ENCODE results near the gene MROH8. TPM values are rescaled to one million over a fixed set of nuclear protein-coding genes. Genes with fewer than 3 reads are reported as not detected.

The MROH8 gene
- total RNA-seq, 1 experiment from 2014 or later, result 3.3 TPM

DNA sequence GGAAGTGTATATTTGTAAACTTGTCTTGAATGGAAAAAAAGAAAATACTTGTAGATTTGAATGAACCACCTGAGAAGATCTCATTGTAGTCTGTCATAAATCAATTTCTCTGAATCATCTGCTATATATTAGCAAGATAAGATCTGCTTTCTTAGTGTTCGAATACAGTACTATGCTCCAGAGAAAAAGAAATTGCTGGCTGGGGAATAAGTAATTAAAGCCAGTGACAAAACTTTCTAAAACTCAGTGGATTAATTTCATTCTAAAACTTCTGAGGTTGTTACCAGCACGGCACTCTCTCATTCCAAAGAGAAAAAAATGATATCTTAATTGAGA is 22.4 kb upstream of the MROH8 start:
- peak overlapping the region; percentile 15; the same call in 1 of the 2 replicates for H3K4me2 ChIP-seq
- H2AFZ ChIP-seq, result no peak overlapping the region

GRCh38 chr20:37200926-37201826 is 21.8 kb upstream of the MROH8 start:
- H3F3A ChIP-seq (ENCODE audit: insufficient read depth, low read depth), result peaks cover 21% of the 10 kb centered on the region
- TF ChIP-seq, protein P1, sequence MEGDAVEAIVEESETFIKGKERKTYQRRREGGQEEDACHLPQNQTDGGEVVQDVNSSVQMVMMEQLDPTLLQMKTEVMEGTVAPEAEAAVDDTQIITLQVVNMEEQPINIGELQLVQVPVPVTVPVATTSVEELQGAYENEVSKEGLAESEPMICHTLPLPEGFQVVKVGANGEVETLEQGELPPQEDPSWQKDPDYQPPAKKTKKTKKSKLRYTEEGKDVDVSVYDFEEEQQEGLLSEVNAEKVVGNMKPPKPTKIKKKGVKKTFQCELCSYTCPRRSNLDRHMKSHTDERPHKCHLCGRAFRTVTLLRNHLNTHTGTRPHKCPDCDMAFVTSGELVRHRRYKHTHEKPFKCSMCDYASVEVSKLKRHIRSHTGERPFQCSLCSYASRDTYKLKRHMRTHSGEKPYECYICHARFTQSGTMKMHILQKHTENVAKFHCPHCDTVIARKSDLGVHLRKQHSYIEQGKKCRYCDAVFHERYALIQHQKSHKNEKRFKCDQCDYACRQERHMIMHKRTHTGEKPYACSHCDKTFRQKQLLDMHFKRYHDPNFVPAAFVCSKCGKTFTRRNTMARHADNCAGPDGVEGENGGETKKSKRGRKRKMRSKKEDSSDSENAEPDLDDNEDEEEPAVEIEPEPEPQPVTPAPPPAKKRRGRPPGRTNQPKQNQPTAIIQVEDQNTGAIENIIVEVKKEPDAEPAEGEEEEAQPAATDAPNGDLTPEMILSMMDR (conservative IDR thresholded peaks at IDR 0.05), result no peak
- TF ChIP-seq EZH2 (IDR thresholded peaks at IDR 0.05; ENCODE audit: low read depth), result no peak
- no peak overlapping the region for H2AFZ ChIP-seq
- intact Hi-C loops (cut with micrococcal nuclease; ENCODE audit: unreplicated experiment), result no loop called here
- no peak overlapping the region for H3K4me3 ChIP-seq
- H3K9me2 ChIP-seq (ENCODE audit: insufficient read depth), result no peaks in the 10 kb centered on the region
- DNase-seq, result no peak
- H3K27ac ChIP-seq, result peak overlapping the region; percentile 40
- BruUV-seq (replicated peaks), result no TSS peak
- ChIA-PET POLR2A (ENCODE audit: unreplicated experiment) (no interaction called here), CTCF (interaction anchor here (0.6 to 0.7 kb wide), 2 partner anchors 9 to 55 kb away, joined by 10 read pairs; no protein-coding TSS in a partner anchor)
- H3K27me3 ChIP-seq (ENCODE audit: insufficient read depth, low read depth), result no peaks in the 10 kb centered on the region
- peaks cover 49% of the 10 kb centered on the region for H4K20me1 ChIP-seq (ENCODE audit: insufficient read depth)
- peaks cover 55% of the 10 kb centered on the region for H3K36me3 ChIP-seq (ENCODE audit: low read depth)
- peaks cover 18% of the 10 kb centered on the region for H3K79me2 ChIP-seq (ENCODE audit: low read depth)
- H3K4me1 ChIP-seq (replicated peaks; ENCODE audit: insufficient read depth), result peaks cover 9% of the 10 kb centered on the region
- H3K9me3 ChIP-seq (ENCODE audit: insufficient read depth, low read depth), result no peaks in the 10 kb centered on the region
- peak overlapping the region; percentile 15; the same call in 1 of the 2 replicates for H3K4me2 ChIP-seq

More for the DNA sequence above, 22.4 kb upstream of the MROH8 start:
- no peak overlapping the region for H3K4me3 ChIP-seq
- peaks cover 9% of the 10 kb centered on the region for H3K4me1 ChIP-seq (replicated peaks; ENCODE audit: insufficient read depth)
- no peaks in the 10 kb centered on the region for H3K9me2 ChIP-seq (ENCODE audit: insufficient read depth)
- H3K79me2 ChIP-seq (ENCODE audit: low read depth), result peaks cover 13% of the 10 kb centered on the region
- TF ChIP-seq, protein P1 (conservative IDR thresholded peaks at IDR 0.05), result no peak
- no peak for TF ChIP-seq EZH2 (IDR thresholded peaks at IDR 0.05; ENCODE audit: low read depth)
- H3K9me3 ChIP-seq (ENCODE audit: insufficient read depth, low read depth), result no peaks in the 10 kb centered on the region
- no peak for DNase-seq
- no peaks in the 10 kb centered on the region for H3K27me3 ChIP-seq (ENCODE audit: insufficient read depth, low read depth)
- ChIA-PET POLR2A (ENCODE audit: unreplicated experiment) (no interaction called here), CTCF (interaction anchor here (0.6 kb wide), 1 partner anchor 54 kb away, joined by 10 read pairs; no protein-coding TSS in a partner anchor)
- H3F3A ChIP-seq (ENCODE audit: insufficient read depth, low read depth), result peaks cover 21% of the 10 kb centered on the region
- H3K36me3 ChIP-seq (ENCODE audit: low read depth), result peaks cover 56% of the 10 kb centered on the region
- peak overlapping the region; percentile 40 for H3K27ac ChIP-seq
- intact Hi-C loops (cut with micrococcal nuclease; ENCODE audit: unreplicated experiment), result loop anchor here (1.0 kb wide), 1 partner anchor 333 kb away; no protein-coding TSS in a partner anchor
- peaks cover 44% of the 10 kb centered on the region for H4K20me1 ChIP-seq (ENCODE audit: insufficient read depth)
- BruUV-seq (replicated peaks), result no TSS peak

GRCh38 chr20:37200376-37200775 is 21.0 kb upstream of the MROH8 start:
- POLR2A ChIA-PET (ENCODE audit: unreplicated experiment), result no interaction called here
- Histone ChIP-seq H3K27me3 (ENCODE audit: insufficient read depth, low read depth) (no peaks in the 10 kb centered on the region), H3K36me3 (ENCODE audit: low read depth) (peaks cover 50% of the 10 kb centered on the region), H3K4me2 (no peak overlapping the region), H2AFZ (no peak overlapping the region), H4K20me1 (ENCODE audit: insufficient read depth) (peaks cover 50% of the 10 kb centered on the region), H3K9me3 (ENCODE audit: insufficient read depth, low read depth) (no peaks in the 10 kb centered on the region), H3K4me3 (no peak overlapping the region), H3K79me2 (ENCODE audit: low read depth) (peaks cover 25% of the 10 kb centered on the region), H3K4me1 (replicated peaks; ENCODE audit: insufficient read depth) (peaks cover 9% of the 10 kb centered on the region), H3K27ac (no peak overlapping the region), H3F3A (ENCODE audit: insufficient read depth, low read depth) (peaks cover 21% of the 10 kb centered on the region), H3K9me2 (ENCODE audit: insufficient read depth) (no peaks in the 10 kb centered on the region)
- BruUV-seq (replicated peaks), result no TSS peak
- DNase-seq, result no peak
- TF ChIP-seq, protein P1 (conservative IDR thresholded peaks at IDR 0.05), result no peak
- no peak for TF ChIP-seq EZH2 (IDR thresholded peaks at IDR 0.05; ENCODE audit: low read depth)
- intact Hi-C loops (cut with micrococcal nuclease; ENCODE audit: unreplicated experiment), result no loop called here
- CTCF ChIA-PET, result interaction anchor here (0.7 kb wide), 1 partner anchor 9 kb away, joined by 10 read pairs; no protein-coding TSS in a partner anchor
